Measurements from ENCODE around the gene GIMAP2. TPM values are rescaled to one million over a fixed set of nuclear protein-coding genes. Genes with fewer than 3 reads are reported as not detected.

Gene GIMAP2
- total RNA-seq, 1 experiment from 2014 or later, result 3.9 TPM

- CTCF ChIA-PET, result no interaction called here
- Mint-ChIP-seq H3K4me1 (ENCODE audit: low read depth, unreplicated experiment) (no peaks in the 10 kb centered on the region), H3K27ac (ENCODE audit: unreplicated experiment) (no peak overlapping the region), H3K4me3 (ENCODE audit: low read depth, unreplicated experiment) (no peak overlapping the region), H3K9me3 (ENCODE audit: low read depth, unreplicated experiment) (peaks cover 2% of the 10 kb centered on the region), H3K27me3 (ENCODE audit: unreplicated experiment) (peaks cover 21% of the 10 kb centered on the region), H3K36me3 (ENCODE audit: insufficient read depth, unreplicated experiment) (no peaks in the 10 kb centered on the region)
- intact Hi-C loops (cut with micrococcal nuclease; ENCODE audit: unreplicated experiment), result no loop called here
- BruUV-seq (replicated peaks), result no TSS peak
- no peak for DNase-seq
- TF ChIP-seq CTCF (IDR thresholded peaks at IDR 0.05; ENCODE audit: unreplicated experiment), result no peak
These were observed 37.0 kb upstream of the GIMAP2 start for GRCh38 chr7:150648353-150649079.

GRCh38 chr7:150649080-150649385, 36.5 kb upstream of the GIMAP2 start:
- intact Hi-C loops (cut with micrococcal nuclease; ENCODE audit: unreplicated experiment), result no loop called here
- BruUV-seq (replicated peaks), result no TSS peak
- Mint-ChIP-seq H3K27ac (ENCODE audit: unreplicated experiment) (no peak overlapping the region), H3K4me1 (ENCODE audit: low read depth, unreplicated experiment) (no peaks in the 10 kb centered on the region), H3K27me3 (ENCODE audit: unreplicated experiment) (peaks cover 21% of the 10 kb centered on the region), H3K9me3 (ENCODE audit: low read depth, unreplicated experiment) (peaks cover 2% of the 10 kb centered on the region), H3K36me3 (ENCODE audit: insufficient read depth, unreplicated experiment) (no peaks in the 10 kb centered on the region), H3K4me3 (ENCODE audit: low read depth, unreplicated experiment) (no peak overlapping the region)
- no peak for DNase-seq
- CTCF ChIA-PET, result no interaction called here
- no peak for TF ChIP-seq CTCF (IDR thresholded peaks at IDR 0.05; ENCODE audit: unreplicated experiment)

- DNase-seq, result no peak
- Mint-ChIP-seq H3K4me3 (ENCODE audit: low read depth, unreplicated experiment) (no peak overlapping the region), H3K27ac (ENCODE audit: unreplicated experiment) (no peak overlapping the region), H3K36me3 (ENCODE audit: insufficient read depth, unreplicated experiment) (no peaks in the 10 kb centered on the region), H3K4me1 (ENCODE audit: low read depth, unreplicated experiment) (no peaks in the 10 kb centered on the region), H3K9me3 (ENCODE audit: low read depth, unreplicated experiment) (no peaks in the 10 kb centered on the region), H3K27me3 (ENCODE audit: unreplicated experiment) (no peaks in the 10 kb centered on the region)
- intact Hi-C loops (cut with micrococcal nuclease; ENCODE audit: unreplicated experiment), result no loop called here
- CTCF ChIA-PET, result no interaction called here
- TF ChIP-seq CTCF (IDR thresholded peaks at IDR 0.05; ENCODE audit: unreplicated experiment), result no peak
- no TSS peak for BruUV-seq (replicated peaks)
These were observed 30.8 kb upstream of the GIMAP2 start for GRCh38 chr7:150654692-150655091.

- no peaks in the 10 kb centered on the region for H3K4me1 Mint-ChIP-seq (ENCODE audit: low read depth, unreplicated experiment)
- no peaks in the 10 kb centered on the region for H3K36me3 Mint-ChIP-seq (ENCODE audit: insufficient read depth, unreplicated experiment)
- TF ChIP-seq CTCF (IDR thresholded peaks at IDR 0.05; ENCODE audit: unreplicated experiment), result no peak
- H3K9me3 Mint-ChIP-seq (ENCODE audit: low read depth, unreplicated experiment), result no peaks in the 10 kb centered on the region
- no peak overlapping the region for H3K27ac Mint-ChIP-seq (ENCODE audit: unreplicated experiment)
- H3K4me3 Mint-ChIP-seq (ENCODE audit: low read depth, unreplicated experiment), result no peak overlapping the region
- H3K27me3 Mint-ChIP-seq (ENCODE audit: unreplicated experiment), result no peaks in the 10 kb centered on the region
- no peak for DNase-seq
- BruUV-seq (replicated peaks), result no TSS peak
- intact Hi-C loops (cut with micrococcal nuclease; ENCODE audit: unreplicated experiment), result no loop called here
- CTCF ChIA-PET, result no interaction called here
These were observed 29.5 kb upstream of the GIMAP2 start for GRCh38 chr7:150656047-150656446.

Data from Calu3 (cell line).